ENCODE measurements around the gene SLC17A1. TPM values are rescaled to one million over a fixed set of nuclear protein-coding genes. Genes with fewer than 3 reads are reported as not detected.

The SLC17A1 gene
- polyA plus RNA-seq (2013, experiment 1 of 2) = not detected
- polyA plus RNA-seq (2013, experiment 2 of 2) = not detected

GRCh38 chr6:25831532-25832306, at the start of gene SLC17A1:
SLC17A1 (minus strand) TSS chr6:25832052; CDS start chr6:25830557, 1,495 bp downstream.
- Histone ChIP-seq H3K9ac (ENCODE audit: low read depth, low read length, poor library complexity) (no peak within 1 kb of the TSS), H2AFZ (ENCODE audit: low read length) (no peak within 1 kb of the TSS), H2BK12ac (ENCODE audit: low read length) (no peak within 1 kb of the TSS), H3K4me3 (ENCODE audit: low read length in 2 of 2) (no peak within 1 kb of the TSS), H2BK120ac (ENCODE audit: low read depth, low read length) (no peak within 1 kb of the TSS), H3K4me2 (ENCODE audit: insufficient read depth, low read length, poor library complexity, severe bottlenecking) (no peak within 1 kb of the TSS), H4K91ac (ENCODE audit: low read depth, low read length, poor library complexity) (no peak within 1 kb of the TSS), H3K27ac (replicated peaks; ENCODE audit: low read length) (no peak within 1 kb of the TSS), H2BK5ac (ENCODE audit: low read length) (no peak within 1 kb of the TSS), H3K79me1 (ENCODE audit: low read depth, low read length) (no peaks in the 10 kb centered on the region), H3K4ac (ENCODE audit: low read length) (no peak within 1 kb of the TSS), H3K27me3 (ENCODE audit: control insufficient read depth in 3 of 3, insufficient read depth in 3 of 3, low read depth in 1 of 3, low read length in 3 of 3) (peaks cover 0 to 4% (median 0%) of the 10 kb centered on the region in 3 experiments), H4K8ac (ENCODE audit: low read depth, low read length) (no peak within 1 kb of the TSS), H2AK5ac (ENCODE audit: low read depth, low read length) (no peak within 1 kb of the TSS), H3K9me3 (replicated peaks in 1 of 2; ENCODE audit: control insufficient read depth in 2 of 2, insufficient read depth in 1 of 2, low read depth in 1 of 2, low read length in 2 of 2) (no peaks in the 10 kb centered on the region), H3K14ac (ENCODE audit: low read length) (no peak within 1 kb of the TSS), H3K23ac (ENCODE audit: low read depth, low read length, poor library complexity) (no peak within 1 kb of the TSS), H2BK15ac (ENCODE audit: low read length) (no peak within 1 kb of the TSS), H3K36me3 (replicated peaks in 1 of 2; ENCODE audit: control insufficient read depth in 2 of 2, insufficient read depth in 2 of 2, low read length in 2 of 2) (no peaks in the 10 kb centered on the region), H3K18ac (ENCODE audit: low read length) (peak within 1 kb of the TSS; percentile 17), H3K4me1 (ENCODE audit: control insufficient read depth in 2 of 2, insufficient read depth in 1 of 2, low read depth in 1 of 2, low read length in 2 of 2) (no peaks in the 10 kb centered on the region)
- no peak for DNase-seq (ENCODE audit: low spot score)
- 100% methylated on average over 2 of the region's 8 CpGs; no CpG with 5 or more reads in 1 of the 2 donors for WGBS, 2 donors (ENCODE audit: extremely low coverage in 2 of 2, insufficient read length in 2 of 2, insufficient replicate concordance in 1 of 2)

- Histone ChIP-seq H3K9ac (ENCODE audit: low read depth, low read length, poor library complexity) (no peak overlapping the region), H3K9me3 (replicated peaks in 1 of 2; ENCODE audit: control insufficient read depth in 2 of 2, insufficient read depth in 1 of 2, low read depth in 1 of 2, low read length in 2 of 2) (no peaks in the 10 kb centered on the region), H3K4ac (ENCODE audit: low read length) (no peak overlapping the region), H3K23ac (ENCODE audit: low read depth, low read length, poor library complexity) (no peak overlapping the region), H2BK120ac (ENCODE audit: low read depth, low read length) (no peak overlapping the region), H3K27ac (replicated peaks; ENCODE audit: low read length) (no peak overlapping the region), H3K4me3 (ENCODE audit: low read length in 2 of 2) (no peak overlapping the region), H3K36me3 (replicated peaks in 1 of 2; ENCODE audit: control insufficient read depth in 2 of 2, insufficient read depth in 2 of 2, low read length in 2 of 2) (no peaks in the 10 kb centered on the region), H3K18ac (ENCODE audit: low read length) (no peak overlapping the region), H4K8ac (ENCODE audit: low read depth, low read length) (no peak overlapping the region), H2AFZ (ENCODE audit: low read length) (no peak overlapping the region), H3K27me3 (ENCODE audit: control insufficient read depth in 3 of 3, insufficient read depth in 3 of 3, low read depth in 1 of 3, low read length in 3 of 3) (no peaks in the 10 kb centered on the region), H4K91ac (ENCODE audit: low read depth, low read length, poor library complexity) (no peak overlapping the region), H3K79me1 (ENCODE audit: low read depth, low read length) (no peaks in the 10 kb centered on the region), H3K14ac (ENCODE audit: low read length) (no peak overlapping the region), H3K4me2 (ENCODE audit: insufficient read depth, low read length, poor library complexity, severe bottlenecking) (no peak overlapping the region), H3K4me1 (ENCODE audit: control insufficient read depth in 2 of 2, insufficient read depth in 1 of 2, low read depth in 1 of 2, low read length in 2 of 2) (no peaks in the 10 kb centered on the region), H2AK5ac (ENCODE audit: low read depth, low read length) (no peak overlapping the region), H2BK5ac (ENCODE audit: low read length) (no peak overlapping the region), H2BK12ac (ENCODE audit: low read length) (no peak overlapping the region), H2BK15ac (ENCODE audit: low read length) (no peak overlapping the region)
- no CpG with 5 or more reads among the region's 4 CpGs for WGBS, 2 donors (ENCODE audit: extremely low coverage in 2 of 2, insufficient read length in 2 of 2, insufficient replicate concordance in 1 of 2)
- DNase-seq (ENCODE audit: low spot score) = no peak
Observed at GRCh38 chr6:25880601-25881000, 48.7 kb upstream of the SLC17A1 start.

GRCh38 chr6:25878721-25879322, 47.0 kb upstream of the SLC17A1 start:
- H2BK5ac ChIP-seq (ENCODE audit: low read length) = no peak overlapping the region
- H3K79me1 ChIP-seq (ENCODE audit: low read depth, low read length) = no peaks in the 10 kb centered on the region
- no peak overlapping the region for H3K27ac ChIP-seq (replicated peaks; ENCODE audit: low read length)
- H3K9me3 ChIP-seq (replicated peaks in 1 of 2; ENCODE audit: control insufficient read depth in 2 of 2, insufficient read depth in 1 of 2, low read depth in 1 of 2, low read length in 2 of 2) = no peaks in the 10 kb centered on the region
- no peak overlapping the region for H3K4me2 ChIP-seq (ENCODE audit: insufficient read depth, low read length, poor library complexity, severe bottlenecking)
- no peak overlapping the region for H4K91ac ChIP-seq (ENCODE audit: low read depth, low read length, poor library complexity)
- no peak overlapping the region for H3K9ac ChIP-seq (ENCODE audit: low read depth, low read length, poor library complexity)
- no peak overlapping the region for H3K18ac ChIP-seq (ENCODE audit: low read length)
- no peak overlapping the region for H2AK5ac ChIP-seq (ENCODE audit: low read depth, low read length)
- no peak overlapping the region for H2BK15ac ChIP-seq (ENCODE audit: low read length)
- DNase-seq (ENCODE audit: low spot score) = no peak
- WGBS, 2 donors (ENCODE audit: extremely low coverage in 2 of 2, insufficient read length in 2 of 2, insufficient replicate concordance in 1 of 2) = no CpG with 5 or more reads among the region's 2 CpGs
- H3K23ac ChIP-seq (ENCODE audit: low read depth, low read length, poor library complexity) = no peak overlapping the region
- H4K8ac ChIP-seq (ENCODE audit: low read depth, low read length) = no peak overlapping the region
- no peak overlapping the region for H3K4me3 ChIP-seq (ENCODE audit: low read length in 2 of 2)
- H2BK120ac ChIP-seq (ENCODE audit: low read depth, low read length) = no peak overlapping the region
- no peak overlapping the region for H3K14ac ChIP-seq (ENCODE audit: low read length)
- no peak overlapping the region for H3K4ac ChIP-seq (ENCODE audit: low read length)
- H3K4me1 ChIP-seq (ENCODE audit: control insufficient read depth in 2 of 2, insufficient read depth in 1 of 2, low read depth in 1 of 2, low read length in 2 of 2) = no peaks in the 10 kb centered on the region
- no peak overlapping the region for H2BK12ac ChIP-seq (ENCODE audit: low read length)
- H3K36me3 ChIP-seq (replicated peaks in 1 of 2; ENCODE audit: control insufficient read depth in 2 of 2, insufficient read depth in 2 of 2, low read length in 2 of 2) = no peaks in the 10 kb centered on the region
- no peaks in the 10 kb centered on the region for H3K27me3 ChIP-seq (ENCODE audit: control insufficient read depth in 3 of 3, insufficient read depth in 3 of 3, low read depth in 1 of 3, low read length in 3 of 3)
- H2AFZ ChIP-seq (ENCODE audit: low read length) = no peak overlapping the region

GRCh38 chr6:25875926-25876602, 44.2 kb upstream of the SLC17A1 start:
- H3K4me3 ChIP-seq (ENCODE audit: low read length in 2 of 2) = no peak overlapping the region
- H4K8ac ChIP-seq (ENCODE audit: low read depth, low read length) = no peak overlapping the region
- H2BK12ac ChIP-seq (ENCODE audit: low read length) = no peak overlapping the region
- no peaks in the 10 kb centered on the region for H3K79me1 ChIP-seq (ENCODE audit: low read depth, low read length)
- DNase-seq (ENCODE audit: low spot score) = no peak
- no peak overlapping the region for H3K27ac ChIP-seq (replicated peaks; ENCODE audit: low read length)
- no peak overlapping the region for H2AFZ ChIP-seq (ENCODE audit: low read length)
- no peaks in the 10 kb centered on the region for H3K27me3 ChIP-seq (ENCODE audit: control insufficient read depth in 3 of 3, insufficient read depth in 3 of 3, low read depth in 1 of 3, low read length in 3 of 3)
- no peaks in the 10 kb centered on the region for H3K4me1 ChIP-seq (ENCODE audit: control insufficient read depth in 2 of 2, insufficient read depth in 1 of 2, low read depth in 1 of 2, low read length in 2 of 2)
- H3K36me3 ChIP-seq (replicated peaks in 1 of 2; ENCODE audit: control insufficient read depth in 2 of 2, insufficient read depth in 2 of 2, low read length in 2 of 2) = no peaks in the 10 kb centered on the region
- no peak overlapping the region for H2AK5ac ChIP-seq (ENCODE audit: low read depth, low read length)
- H3K4ac ChIP-seq (ENCODE audit: low read length) = no peak overlapping the region
- H2BK15ac ChIP-seq (ENCODE audit: low read length) = no peak overlapping the region
- H2BK120ac ChIP-seq (ENCODE audit: low read depth, low read length) = no peak overlapping the region
- H3K9me3 ChIP-seq (replicated peaks in 1 of 2; ENCODE audit: control insufficient read depth in 2 of 2, insufficient read depth in 1 of 2, low read depth in 1 of 2, low read length in 2 of 2) = no peaks in the 10 kb centered on the region
- no peak overlapping the region for H3K23ac ChIP-seq (ENCODE audit: low read depth, low read length, poor library complexity)
- H3K18ac ChIP-seq (ENCODE audit: low read length) = no peak overlapping the region
- no peak overlapping the region for H3K4me2 ChIP-seq (ENCODE audit: insufficient read depth, low read length, poor library complexity, severe bottlenecking)
- H4K91ac ChIP-seq (ENCODE audit: low read depth, low read length, poor library complexity) = no peak overlapping the region
- H3K14ac ChIP-seq (ENCODE audit: low read length) = no peak overlapping the region
- WGBS, 2 donors (ENCODE audit: extremely low coverage in 2 of 2, insufficient read length in 2 of 2, insufficient replicate concordance in 1 of 2) = no CpG with 5 or more reads among the region's 3 CpGs
- H3K9ac ChIP-seq (ENCODE audit: low read depth, low read length, poor library complexity) = no peak overlapping the region
- no peak overlapping the region for H2BK5ac ChIP-seq (ENCODE audit: low read length)

All from neuronal stem cell (in vitro differentiated cells).